HG03025 (cell line): ENCODE data around the gene MSS51.

Source experiments
- ATAC-seq: cut with Tn5 transposase; IDR thresholded peaks from one replicate; pipeline ENCODE4 v1.9.1; 2021; ENCODE audit warnings: mild to moderate bottlenecking, moderate library complexity; ENCODE audit not compliant: unreplicated experiment, low FRiP score

MSS51 gene

GRCh38 chr10:73433538-73433867 lies at the start of gene MSS51:
Gene MSS51 (minus strand): TSS chr10:73433561. CDS start chr10:73428284, 5,277 bp downstream.
- no peak for ATAC-seq

DNA sequence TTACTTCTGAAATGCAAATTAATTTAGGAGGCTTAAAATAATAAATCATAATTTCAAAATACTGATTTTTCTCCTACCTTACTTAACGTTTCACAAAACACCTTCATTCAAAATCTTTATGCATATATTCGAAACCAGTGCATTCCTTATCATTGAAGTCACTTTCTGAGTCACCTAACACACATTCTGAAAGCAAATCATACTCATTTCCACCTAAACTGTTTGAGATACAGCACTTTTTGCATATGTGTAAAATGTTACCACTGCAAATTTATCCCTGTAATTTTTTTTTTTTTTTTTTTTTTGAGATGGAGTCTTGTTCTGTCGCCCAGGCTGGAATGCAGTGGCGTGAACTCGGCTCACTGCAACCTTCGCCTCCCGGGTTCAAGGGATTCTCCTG lies 46.8 kb upstream of the MSS51 start:
- no peak for ATAC-seq

- ATAC-seq, result no peak
Measured at GRCh38 chr10:73478636-73479035, 45.3 kb upstream of the MSS51 start.

DNA sequence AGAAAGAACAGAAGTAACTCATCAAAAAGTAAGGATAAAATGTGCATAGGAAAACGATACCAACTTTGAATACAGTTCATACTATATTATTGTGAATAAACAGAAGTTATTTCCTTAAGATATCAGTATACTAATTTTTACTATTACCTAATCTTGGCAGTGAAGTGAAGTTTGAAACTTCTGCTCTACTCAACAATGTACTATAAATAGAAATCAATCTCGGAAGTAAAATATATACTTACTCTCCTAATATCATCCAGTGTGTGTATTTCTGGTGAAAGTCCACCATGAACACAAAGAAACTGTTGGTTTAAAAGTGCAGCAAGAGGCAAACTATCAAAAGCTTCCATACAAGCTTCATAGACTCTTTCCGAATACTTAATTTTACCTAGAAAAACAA lies 37.9 kb upstream of the MSS51 start:
- ATAC-seq, result no peak

- ATAC-seq, result no peak
Measured at GRCh38 chr10:73469579-73469978, 36.2 kb upstream of the MSS51 start.

DNA sequence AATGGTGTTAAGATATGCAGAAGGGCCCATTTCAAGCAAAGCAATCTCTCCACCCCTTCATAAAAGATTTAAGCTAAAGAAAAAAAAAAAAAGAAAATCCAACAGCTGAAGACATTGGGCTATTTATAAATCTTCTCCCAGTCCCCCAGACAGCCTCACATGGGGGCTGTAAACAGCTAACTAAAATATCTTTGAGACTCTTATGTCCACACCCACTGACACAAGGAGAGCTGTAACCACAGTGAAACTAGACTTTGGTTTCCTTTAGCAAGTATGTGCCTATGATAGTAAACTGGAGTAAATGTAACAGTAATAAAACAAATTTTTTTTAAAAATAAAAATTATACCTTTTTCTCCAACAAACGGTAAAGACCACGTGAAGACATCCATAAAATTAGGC lies 33.8 kb upstream of the MSS51 start:
- no peak for ATAC-seq

DNA sequence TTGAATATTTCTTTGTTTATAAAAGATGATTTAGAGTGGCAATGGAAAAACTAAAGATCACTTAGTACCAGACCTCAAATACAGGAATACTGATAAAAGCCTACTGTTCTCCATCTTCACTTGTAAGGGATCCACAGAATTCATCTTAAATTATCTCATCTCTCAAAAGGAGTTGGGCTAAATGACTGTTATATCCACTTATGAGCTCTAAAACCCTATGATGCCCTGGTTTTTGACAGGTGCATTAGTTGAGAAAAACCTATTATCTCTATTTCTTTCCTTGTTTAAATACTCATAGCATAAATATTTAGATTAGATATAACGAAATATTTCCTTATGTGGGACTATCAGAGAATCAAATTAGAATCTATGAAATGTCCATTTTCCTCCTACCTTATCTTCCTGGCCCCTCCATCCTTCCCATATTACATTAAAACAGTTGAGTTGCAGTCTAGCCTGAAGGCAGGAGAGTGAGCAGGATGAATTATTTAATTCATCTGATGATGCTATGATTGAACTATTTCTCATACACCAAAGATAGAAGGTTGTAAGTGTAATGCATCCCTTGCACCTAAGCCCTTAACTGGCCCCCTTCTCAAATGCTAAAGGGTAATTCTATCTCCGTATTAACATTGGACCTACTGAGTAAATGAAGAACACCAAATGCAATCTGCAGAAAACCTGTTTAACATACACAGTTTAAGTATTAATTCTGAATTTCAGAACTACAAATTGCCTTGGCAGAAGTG lies 32.8 kb upstream of the MSS51 start:
- no peak for ATAC-seq

DNA sequence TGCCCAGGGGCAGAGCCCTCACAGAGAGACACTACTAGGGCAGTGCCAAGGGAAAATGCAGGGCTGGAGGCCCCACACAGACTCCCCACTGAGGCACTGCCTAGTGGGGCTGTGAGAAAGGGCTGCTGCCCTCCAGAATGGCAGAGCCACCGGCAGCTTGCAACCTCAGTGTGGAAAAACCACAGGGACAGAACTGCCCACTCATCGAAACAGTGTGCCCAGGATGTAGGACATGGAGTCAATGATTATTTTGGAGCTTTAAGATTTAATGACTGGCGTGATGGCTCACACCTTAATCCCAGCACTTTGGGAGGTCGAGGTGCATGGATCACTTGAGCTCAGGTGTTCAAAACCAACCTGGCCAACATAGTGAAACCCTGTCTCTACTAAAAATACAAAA lies 27.5 kb upstream of the MSS51 start:
- no peak for ATAC-seq

GRCh38 chr10:73459683-73460314 lies 26.4 kb upstream of the MSS51 start:
- no peak for ATAC-seq

DNA sequence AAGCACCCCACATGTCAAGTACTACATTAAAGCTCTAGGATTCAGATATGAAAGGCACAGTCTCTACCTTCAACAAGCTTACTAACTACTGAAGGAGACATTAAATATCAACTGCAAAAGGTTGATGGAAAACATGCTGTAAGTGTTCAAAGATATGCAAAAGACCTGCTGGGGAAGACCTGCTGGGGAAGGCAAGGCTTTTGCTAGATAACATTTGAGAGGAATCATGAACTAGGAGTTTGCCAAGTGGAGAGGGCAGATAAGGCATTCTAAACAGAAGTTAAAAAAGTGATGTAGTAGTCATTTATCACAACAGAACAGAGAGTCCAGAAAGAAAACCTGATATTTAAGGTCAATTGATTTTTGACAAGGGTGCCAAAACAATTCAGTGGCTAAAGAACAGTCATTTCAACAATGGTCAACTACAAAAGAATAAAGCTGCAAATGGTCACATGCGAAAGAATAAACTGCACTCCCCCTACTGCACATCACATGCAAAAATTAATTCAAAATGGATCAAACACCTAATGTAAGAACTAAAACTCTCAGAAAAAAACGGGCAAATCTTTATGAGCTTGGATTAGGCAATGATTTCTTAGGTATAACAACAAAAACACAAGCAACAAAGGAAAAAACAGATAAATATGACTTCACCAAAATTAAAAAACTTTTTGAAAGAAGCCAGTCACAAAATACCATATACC lies 23.0 kb upstream of the MSS51 start:
- ATAC-seq, result no peak

DNA sequence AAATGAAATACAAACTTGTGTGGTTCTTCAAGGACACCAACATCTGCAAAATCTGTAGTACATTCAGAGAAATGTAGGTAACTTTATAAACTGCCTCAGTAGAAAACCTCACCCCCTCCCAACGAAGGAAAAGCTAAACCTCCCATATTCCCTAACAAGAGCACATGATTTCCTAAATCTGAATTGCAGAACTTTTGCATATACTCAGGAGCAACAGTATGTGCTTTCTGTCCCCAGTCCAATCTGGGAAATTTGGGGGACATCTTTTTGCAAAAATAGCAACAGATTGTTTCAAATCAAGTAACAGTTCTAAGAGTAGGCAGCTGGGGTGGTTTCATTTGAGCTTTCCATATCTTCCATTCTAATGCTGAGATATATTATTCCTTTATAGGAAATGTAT lies 15.8 kb upstream of the MSS51 start:
- no peak for ATAC-seq

GRCh38 chr10:73448384-73448783 lies 15.0 kb upstream of the MSS51 start:
- no peak for ATAC-seq

- no peak for ATAC-seq
Measured at GRCh38 chr10:73446926-73447325, 13.6 kb upstream of the MSS51 start.

GRCh38 chr10:73444457-73444856 lies 11.1 kb upstream of the MSS51 start:
- no peak for ATAC-seq

GRCh38 chr10:73439605-73440312 lies 6.4 kb upstream of the MSS51 start:
- no peak for ATAC-seq

- no peak for ATAC-seq
Measured at GRCh38 chr10:73439055-73439454, 5.7 kb upstream of the MSS51 start.

DNA sequence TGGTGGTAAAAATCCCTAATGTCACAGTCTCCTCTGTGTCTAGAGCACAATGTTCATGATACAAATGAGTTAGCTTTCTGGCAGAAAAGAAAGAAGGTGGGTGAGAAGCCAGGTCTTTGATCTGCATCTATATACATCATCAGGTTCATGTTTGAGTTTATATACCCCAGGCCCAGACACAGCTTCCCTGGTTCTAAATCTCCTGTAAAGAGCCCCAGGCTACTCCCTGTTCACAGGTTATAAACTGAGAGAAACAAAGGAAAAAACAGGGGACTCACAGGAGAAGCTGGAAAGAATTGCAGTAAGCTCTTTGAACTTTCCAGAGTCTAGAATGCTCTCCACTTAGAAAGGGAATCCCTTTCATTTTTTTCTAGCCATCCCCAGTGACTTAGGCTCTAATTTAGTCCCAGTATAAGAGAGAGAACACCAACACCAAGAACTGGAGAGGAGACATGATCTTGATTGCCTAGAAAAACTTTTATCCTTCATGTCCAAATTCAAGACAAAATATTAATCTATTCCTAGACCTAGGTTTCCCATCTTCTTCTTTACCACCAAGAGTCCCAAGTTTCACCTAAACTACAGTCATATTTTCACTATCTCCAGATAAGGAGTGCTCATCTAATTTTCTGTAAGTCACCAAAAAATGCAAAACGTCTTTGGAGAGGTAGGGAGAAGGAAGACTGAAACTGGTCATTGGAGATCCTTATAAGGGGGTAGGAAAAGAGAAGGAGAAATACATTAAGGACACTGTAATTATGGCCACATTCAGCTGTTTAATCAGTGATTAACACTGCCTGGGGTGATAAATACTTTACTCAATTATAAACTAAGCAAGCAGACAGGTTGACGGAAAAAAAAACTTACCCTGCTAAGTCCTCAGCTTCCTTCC lies 469 bp downstream of the MSS51 start:
- ATAC-seq, result no peak

GRCh38 chr10:73426318-73426717 lies 7.0 kb downstream of the MSS51 start:
- no peak for ATAC-seq

DNA sequence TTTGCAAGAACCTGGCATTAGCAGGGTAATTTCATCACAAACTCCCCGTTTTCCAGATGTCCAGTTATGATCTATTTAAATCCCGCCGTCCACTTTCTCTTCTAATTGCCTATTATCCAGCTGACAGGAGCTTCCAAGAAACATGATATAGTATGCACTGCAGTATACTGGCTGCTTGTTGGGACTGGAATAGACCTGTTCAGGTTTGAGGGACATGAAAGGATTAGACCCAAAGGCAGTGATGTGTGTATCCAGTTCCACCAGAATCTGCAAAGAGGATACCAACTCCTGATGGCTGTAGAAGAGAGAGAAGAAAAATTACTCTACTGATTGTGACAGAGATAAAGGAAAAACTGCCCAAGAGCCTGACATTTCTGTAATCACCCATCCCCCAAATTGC lies 8.9 kb downstream of the MSS51 start:
- ATAC-seq, result no peak

DNA sequence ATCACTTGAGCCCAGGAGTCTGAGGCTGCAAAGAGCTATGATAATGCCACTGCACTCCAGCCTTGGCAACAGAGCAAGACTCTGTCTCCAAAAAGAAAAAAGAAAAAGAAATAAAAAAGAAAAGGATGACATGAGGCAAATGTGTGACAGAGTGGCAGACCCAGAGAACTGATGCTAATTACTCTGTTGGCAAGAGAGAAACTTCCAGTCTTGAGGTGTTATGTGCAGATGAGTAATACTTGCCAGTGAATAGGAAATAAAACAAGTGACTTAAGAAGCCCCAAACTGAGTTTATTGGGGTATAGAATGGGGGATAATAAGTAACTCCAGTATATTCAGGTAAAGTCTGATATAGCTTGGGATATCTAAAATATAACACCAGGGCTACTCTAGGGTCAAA lies 10.1 kb downstream of the MSS51 start:
- no peak for ATAC-seq
